Astrocyte (in vitro differentiated cells and primary cell): ENCODE measurements around the gene ATCAY. TPM values are rescaled to one million over a fixed set of nuclear protein-coding genes. Genes with fewer than 3 reads are reported as not detected.

Experiments
- DNase-seq: peaks from one replicate; pipeline ENCODE4 v3.0.0-alpha.2; 2010; ENCODE audit warnings: low read depth
- FAIRE-seq: peaks from 2 replicates; lab custom pipeline; 2011; peaks lifted over from hg19 to GRCh38; lab: Jason Lieb, UNC
- H2AFZ ChIP-seq: 2 replicates; pipeline ENCODE4 v1.6.0; 2012; ENCODE audit warnings: low read depth, low read length, inconsistent platforms
- H3K27ac ChIP-seq: 2 replicates; pipeline ENCODE4 v1.5.1; 2011; ENCODE audit warnings: low read depth, low read length, inconsistent platforms
- H3K27me3 ChIP-seq: 2 replicates; pipeline ENCODE4 v1.6.0; 2011; ENCODE audit warnings: low read length, inconsistent platforms; ENCODE audit not compliant: insufficient read depth
- H3K36me3 ChIP-seq: 2 replicates; pipeline ENCODE4 v1.5.1; 2011; ENCODE audit warnings: low read length, inconsistent platforms; ENCODE audit not compliant: insufficient read depth
- H3K4me1 ChIP-seq: 2 replicates; pipeline ENCODE4 v1.5.1; 2011; ENCODE audit warnings: low read length, inconsistent platforms; ENCODE audit not compliant: insufficient read depth
- H3K4me2 ChIP-seq: 2 replicates; pipeline ENCODE4 v1.6.0; 2012; ENCODE audit warnings: low read length, inconsistent platforms
- H3K4me3 ChIP-seq: 2 replicates; pipeline ENCODE4 v1.5.1; 2011; ENCODE audit warnings: low read depth, mild to moderate bottlenecking, low read length, inconsistent platforms; ENCODE audit not compliant: insufficient read depth
- H3K79me2 ChIP-seq: 2 replicates; pipeline ENCODE4 v1.6.0; 2012; ENCODE audit warnings: mild to moderate bottlenecking, low read length, inconsistent platforms; ENCODE audit not compliant: insufficient read depth
- H3K9ac ChIP-seq: 2 replicates; pipeline ENCODE4 v1.6.0; 2012; ENCODE audit warnings: mild to moderate bottlenecking, low read length, inconsistent platforms
- H3K9me3 ChIP-seq: 2 replicates; pipeline ENCODE4 v1.5.1; 2012; ENCODE audit warnings: low read depth, mild to moderate bottlenecking, low read length, inconsistent platforms; ENCODE audit not compliant: insufficient read depth
- H4K20me1 ChIP-seq: 2 replicates; pipeline ENCODE4 v1.6.0; 2012; ENCODE audit warnings: low read length, inconsistent platforms; ENCODE audit not compliant: insufficient read depth
- H3K27ac Mint-ChIP-seq: one replicate; pipeline ENCODE4 v1.8.0; 2021; ENCODE audit warnings: mild to moderate bottlenecking, mixed read lengths; ENCODE audit not compliant: unreplicated experiment
- H3K27me3 Mint-ChIP-seq: one replicate; pipeline ENCODE4 v1.8.0; 2021; ENCODE audit warnings: low read depth, mixed read lengths; ENCODE audit not compliant: unreplicated experiment
- H3K36me3 Mint-ChIP-seq: one replicate; pipeline ENCODE4 v1.8.0; 2021; ENCODE audit warnings: low read depth, mixed read lengths; ENCODE audit not compliant: unreplicated experiment
- H3K4me1 Mint-ChIP-seq: one replicate; pipeline ENCODE4 v1.8.0; 2021; ENCODE audit warnings: low read depth, mixed read lengths; ENCODE audit not compliant: unreplicated experiment
- H3K4me3 Mint-ChIP-seq: one replicate; pipeline ENCODE4 v1.8.0; 2021; ENCODE audit warnings: mild to moderate bottlenecking, moderate library complexity, mixed read lengths; ENCODE audit not compliant: unreplicated experiment
- H3K9me3 Mint-ChIP-seq: one replicate; pipeline ENCODE4 v1.8.0; 2021; ENCODE audit warnings: mild to moderate bottlenecking, mixed read lengths; ENCODE audit not compliant: unreplicated experiment
- EZH2 ChIP-seq: IDR thresholded peaks from 2 replicates; pipeline ENCODE4 v1.6.1; 2012; ENCODE audit warnings: mild to moderate bottlenecking, low read length, inconsistent platforms; ENCODE audit not compliant: insufficient read depth
- total RNA-seq: library from RNA; stranded (reverse); gene quantifications from 2 replicates; pipeline ENCODE4 v1.2.1, GENCODE V29; 2021
- TF ChIP-seq, protein P1 (sequence below): IDR thresholded peaks from 2 replicates; pipeline ENCODE4 v1.5.1; 2011; ENCODE audit warnings: low read depth, mild to moderate bottlenecking, inconsistent platforms, low read length, moderate library complexity; ENCODE audit not compliant: insufficient read depth

ATCAY gene
- total RNA-seq, 1 donor from 2014 or later = 6.5 TPM

DNA sequence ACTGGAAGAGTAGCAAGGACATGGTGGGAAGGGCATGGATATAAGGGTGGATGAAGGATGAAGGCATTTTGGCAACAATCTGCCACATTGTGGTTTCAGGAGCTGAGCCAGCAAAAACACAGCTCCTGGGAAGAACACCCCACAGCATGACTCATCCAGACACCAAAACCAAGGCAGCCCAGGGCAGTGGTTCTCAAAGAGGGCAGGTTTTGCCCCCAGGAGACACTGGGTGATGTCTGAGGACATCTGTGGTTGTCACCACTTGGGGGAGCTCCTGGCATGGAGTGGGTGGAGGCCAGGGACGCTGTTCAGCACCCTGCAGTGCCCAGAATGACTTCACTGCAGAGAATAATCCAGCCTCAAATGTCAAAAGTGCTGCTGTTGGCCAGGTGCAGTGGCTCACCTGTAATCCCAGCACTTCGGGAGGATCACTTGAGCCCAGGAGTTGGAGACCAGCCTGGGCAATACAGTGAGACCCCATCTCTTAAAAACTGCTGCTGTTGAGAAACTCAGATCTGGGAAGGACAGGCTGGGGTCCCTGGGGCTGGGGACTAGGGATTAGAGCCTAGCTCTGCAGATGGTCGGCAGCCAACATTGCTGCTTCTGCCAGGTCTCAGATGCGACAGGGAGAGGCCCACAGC is 27.8 kb upstream of the ATCAY start:
- Histone ChIP-seq H3K79me2 (no peaks in the 10 kb centered on the region), H3K9ac (no peak overlapping the region), H2AFZ (no peak overlapping the region), H3K27me3 (peaks cover 11% of the 10 kb centered on the region), H3K4me2 (no peak overlapping the region), H3K27ac (no peak overlapping the region), H3K36me3 (no peaks in the 10 kb centered on the region), H3K4me3 (no peak overlapping the region), H3K4me1 (peaks cover 4% of the 10 kb centered on the region), H4K20me1 (no peaks in the 10 kb centered on the region), H3K9me3 (peaks cover 13% of the 10 kb centered on the region)
- Mint-ChIP-seq H3K27me3 (peaks cover 24% of the 10 kb centered on the region), H3K27ac (no peak overlapping the region), H3K9me3 (peaks cover 2% of the 10 kb centered on the region), H3K4me1 (no peaks in the 10 kb centered on the region), H3K4me3 (no peak overlapping the region), H3K36me3 (peaks cover 4% of the 10 kb centered on the region)
- DNase-seq (peak; percentile 81), FAIRE-seq (peak; percentile 76)
- TF ChIP-seq, protein P1, sequence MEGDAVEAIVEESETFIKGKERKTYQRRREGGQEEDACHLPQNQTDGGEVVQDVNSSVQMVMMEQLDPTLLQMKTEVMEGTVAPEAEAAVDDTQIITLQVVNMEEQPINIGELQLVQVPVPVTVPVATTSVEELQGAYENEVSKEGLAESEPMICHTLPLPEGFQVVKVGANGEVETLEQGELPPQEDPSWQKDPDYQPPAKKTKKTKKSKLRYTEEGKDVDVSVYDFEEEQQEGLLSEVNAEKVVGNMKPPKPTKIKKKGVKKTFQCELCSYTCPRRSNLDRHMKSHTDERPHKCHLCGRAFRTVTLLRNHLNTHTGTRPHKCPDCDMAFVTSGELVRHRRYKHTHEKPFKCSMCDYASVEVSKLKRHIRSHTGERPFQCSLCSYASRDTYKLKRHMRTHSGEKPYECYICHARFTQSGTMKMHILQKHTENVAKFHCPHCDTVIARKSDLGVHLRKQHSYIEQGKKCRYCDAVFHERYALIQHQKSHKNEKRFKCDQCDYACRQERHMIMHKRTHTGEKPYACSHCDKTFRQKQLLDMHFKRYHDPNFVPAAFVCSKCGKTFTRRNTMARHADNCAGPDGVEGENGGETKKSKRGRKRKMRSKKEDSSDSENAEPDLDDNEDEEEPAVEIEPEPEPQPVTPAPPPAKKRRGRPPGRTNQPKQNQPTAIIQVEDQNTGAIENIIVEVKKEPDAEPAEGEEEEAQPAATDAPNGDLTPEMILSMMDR = no peak
- TF ChIP-seq EZH2 = no peak

- DNase-seq (no peak), FAIRE-seq (no peak)
- H3K9me3 Mint-ChIP-seq = no peaks in the 10 kb centered on the region
- no peak overlapping the region for H3K4me2 ChIP-seq
- H3K4me3 Mint-ChIP-seq = no peak overlapping the region
- no peak overlapping the region for H2AFZ ChIP-seq
- peaks cover 13% of the 10 kb centered on the region for H3K9me3 ChIP-seq
- H3K9ac ChIP-seq = no peak overlapping the region
- peak overlapping the region; percentile 47 for H3K27ac Mint-ChIP-seq
- no peaks in the 10 kb centered on the region for H3K36me3 ChIP-seq
- TF ChIP-seq, protein P1 = no peak
- no peak overlapping the region for H3K4me3 ChIP-seq
- no peaks in the 10 kb centered on the region for H4K20me1 ChIP-seq
- H3K27ac ChIP-seq = no peak overlapping the region
- peaks cover 13% of the 10 kb centered on the region for H3K27me3 ChIP-seq
- H3K4me1 Mint-ChIP-seq = no peaks in the 10 kb centered on the region
- peaks cover 4% of the 10 kb centered on the region for H3K36me3 Mint-ChIP-seq
- H3K79me2 ChIP-seq = no peaks in the 10 kb centered on the region
- H3K27me3 Mint-ChIP-seq = peaks cover 25% of the 10 kb centered on the region
- H3K4me1 ChIP-seq = peaks cover 4% of the 10 kb centered on the region
Measured at GRCh38 chr19:3855320-3855719, 25.2 kb upstream of the ATCAY start.

DNA sequence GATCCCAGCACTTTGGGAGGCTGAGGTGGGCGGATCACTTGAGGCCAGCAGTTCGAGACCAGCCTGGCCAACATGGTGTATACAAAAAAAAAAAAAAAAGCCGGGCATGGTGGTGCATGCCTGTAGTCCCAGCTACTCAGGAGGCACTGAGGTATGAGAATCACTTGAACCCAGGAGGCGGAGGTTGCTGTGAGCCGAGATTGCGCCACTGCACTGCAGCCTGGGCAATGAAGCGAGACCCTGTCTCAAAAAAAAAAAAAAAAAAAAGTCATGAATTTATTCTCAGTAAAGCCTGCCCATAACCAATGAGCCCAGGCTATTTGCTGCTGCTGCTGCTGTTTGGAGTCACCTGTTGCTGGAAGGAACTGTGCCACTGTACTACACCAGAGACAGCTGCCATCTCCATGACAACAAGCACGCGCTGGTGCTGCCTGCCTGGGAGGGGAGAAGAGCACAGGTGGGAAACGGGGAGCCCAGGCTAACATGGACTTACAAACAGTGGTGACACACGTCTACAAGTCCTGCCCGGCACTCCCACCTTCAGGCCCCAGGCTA is 23.0 kb upstream of the ATCAY start:
- DNase-seq (no peak), FAIRE-seq (no peak)
- Histone ChIP-seq H3K9ac (no peak overlapping the region), H3K4me2 (no peak overlapping the region), H3K9me3 (no peaks in the 10 kb centered on the region), H3K27ac (no peak overlapping the region), H3K79me2 (no peaks in the 10 kb centered on the region), H4K20me1 (no peaks in the 10 kb centered on the region), H3K4me3 (no peak overlapping the region), H3K4me1 (peaks cover 4% of the 10 kb centered on the region), H2AFZ (no peak overlapping the region), H3K27me3 (peaks cover 12% of the 10 kb centered on the region), H3K36me3 (no peaks in the 10 kb centered on the region)
- H3K4me3 Mint-ChIP-seq = no peak overlapping the region
- peaks cover 4% of the 10 kb centered on the region for H3K36me3 Mint-ChIP-seq
- H3K9me3 Mint-ChIP-seq = no peaks in the 10 kb centered on the region
- no peak for TF ChIP-seq EZH2
- TF ChIP-seq, protein P1 = no peak
- H3K27me3 Mint-ChIP-seq = peaks cover 34% of the 10 kb centered on the region
- H3K4me1 Mint-ChIP-seq = no peaks in the 10 kb centered on the region
- no peak overlapping the region for H3K27ac Mint-ChIP-seq
